WTC11 (cell line): Measurements from ENCODE around the gene RAP2A.

ENCODE experiments used
- CTCF ChIP-seq: fragments of 200-600 bp; IDR thresholded peaks from 2 replicates; pipeline ENCODE4 v1.8.0; 2022; ENCODE audit warnings: antibody characterized with exemption
- SP1 ChIP-seq: sonication (generic); formaldehyde crosslinking; conservative IDR thresholded peaks from 2 replicates; pipeline ENCODE4 v1.8.1; 2022; ENCODE audit warnings: missing genetic modification reagents
- USF1 ChIP-seq: sonication (generic); formaldehyde crosslinking; IDR thresholded peaks from 2 replicates; pipeline ENCODE4 v1.8.0; 2022; ENCODE audit warnings: mild to moderate bottlenecking, missing genetic modification reagents
- ZNF121 ChIP-seq: sonication (generic); formaldehyde crosslinking; IDR thresholded peaks from 2 replicates; pipeline ENCODE4 v1.8.0; 2023; ENCODE audit warnings: missing genetic modification reagents
- ZNF416 ChIP-seq: fragments of 250-450 bp; sonication (Bioruptor Pico); IDR thresholded peaks from 2 replicates; pipeline ENCODE4 v1.9.0; 2021; ENCODE audit warnings: mild to moderate bottlenecking, inconsistent platforms

- TF ChIP-seq ZNF416 (CRISPR knock-in tag) (no peak), SP1 (CRISPR knock-in tag) (no peak), CTCF (no peak), USF1 (CRISPR knock-in tag) (no peak), ZNF121 (no peak)
Observed at GRCh38 chr13:97408938-97409337, 25.0 kb upstream of the RAP2A start.
